Measurements from ENCODE around the gene HNRNPA1.
"Not testable (repeated sequence)": the region's sequence is repeated elsewhere in the genome, so short reads cannot be mapped to it uniquely, and the experiment has no call there.

Gene HNRNPA1

GRCh38 chr12:54277823-54278276 is 2.7 kb upstream of the HNRNPA1 start:
- DNase-seq = no peak

GRCh38 chr12:54279227-54279631 is 1.3 kb upstream of the HNRNPA1 start:
- no peak for DNase-seq

GRCh38 chr12:54279632-54280467 is 676 bp upstream of the HNRNPA1 start, which contains the start of gene CBX5:
Gene CBX5, minus strand, starts transcription at chr12:54280122. Its CDS starts 22,472 bp downstream, at chr12:54257650.
- peak; percentile 98 for DNase-seq

GRCh38 chr12:54281261-54281638 is 724 bp downstream of the HNRNPA1 start:
- not testable (repeated sequence) for DNase-seq

- DNase-seq = not testable (repeated sequence)
Measured at GRCh38 chr12:54281694-54282093, 1.2 kb downstream of the HNRNPA1 start.

- DNase-seq = no peak
Measured at GRCh38 chr12:54282949-54283593, 2.5 kb downstream of the HNRNPA1 start.

- not testable (repeated sequence) for DNase-seq
Measured at GRCh38 chr12:54284070-54284780, 3.7 kb downstream of the HNRNPA1 start.

- no peak for DNase-seq
Measured at GRCh38 chr12:54285150-54286041, 4.9 kb downstream of the HNRNPA1 start.

GRCh38 chr12:54286042-54287030 is 5.8 kb downstream of the HNRNPA1 start:
- DNase-seq = no peak

- no peak for DNase-seq
Measured at GRCh38 chr12:54287261-54288157, 7.0 kb downstream of the HNRNPA1 start.

- DNase-seq = no peak
Measured at GRCh38 chr12:54292083-54292930, 11.8 kb downstream of the HNRNPA1 start.

GRCh38 chr12:54292931-54293241 is 12.4 kb downstream of the HNRNPA1 start:
- no peak for DNase-seq

- DNase-seq = peak; percentile 44
Measured at GRCh38 chr12:54294152-54294952, 13.8 kb downstream of the HNRNPA1 start.

- no peak for DNase-seq
Measured at GRCh38 chr12:54294953-54295566, 14.5 kb downstream of the HNRNPA1 start.

GRCh38 chr12:54296393-54297099 is 16.0 kb downstream of the HNRNPA1 start:
- DNase-seq = no peak

GRCh38 chr12:54298904-54299303 is 18.4 kb downstream of the HNRNPA1 start:
- no peak for DNase-seq
